ENCODE measurements around the gene KLF15.

The KLF15 gene

GRCh38 chr3:126360714-126361060, 3.5 kb upstream of the KLF15 start:
- no peak for DNase-seq (ENCODE audit: low read depth, low spot score)

GRCh38 chr3:126360046-126360713, 3.0 kb upstream of the KLF15 start:
- DNase-seq (ENCODE audit: low read depth, low spot score) = no peak

GRCh38 chr3:126358816-126359181, 1.6 kb upstream of the KLF15 start:
- DNase-seq (ENCODE audit: low read depth, low spot score) = no peak

GRCh38 chr3:126358038-126358815, 1.0 kb upstream of the KLF15 start:
- no peak for DNase-seq (ENCODE audit: low read depth, low spot score)

DNA sequence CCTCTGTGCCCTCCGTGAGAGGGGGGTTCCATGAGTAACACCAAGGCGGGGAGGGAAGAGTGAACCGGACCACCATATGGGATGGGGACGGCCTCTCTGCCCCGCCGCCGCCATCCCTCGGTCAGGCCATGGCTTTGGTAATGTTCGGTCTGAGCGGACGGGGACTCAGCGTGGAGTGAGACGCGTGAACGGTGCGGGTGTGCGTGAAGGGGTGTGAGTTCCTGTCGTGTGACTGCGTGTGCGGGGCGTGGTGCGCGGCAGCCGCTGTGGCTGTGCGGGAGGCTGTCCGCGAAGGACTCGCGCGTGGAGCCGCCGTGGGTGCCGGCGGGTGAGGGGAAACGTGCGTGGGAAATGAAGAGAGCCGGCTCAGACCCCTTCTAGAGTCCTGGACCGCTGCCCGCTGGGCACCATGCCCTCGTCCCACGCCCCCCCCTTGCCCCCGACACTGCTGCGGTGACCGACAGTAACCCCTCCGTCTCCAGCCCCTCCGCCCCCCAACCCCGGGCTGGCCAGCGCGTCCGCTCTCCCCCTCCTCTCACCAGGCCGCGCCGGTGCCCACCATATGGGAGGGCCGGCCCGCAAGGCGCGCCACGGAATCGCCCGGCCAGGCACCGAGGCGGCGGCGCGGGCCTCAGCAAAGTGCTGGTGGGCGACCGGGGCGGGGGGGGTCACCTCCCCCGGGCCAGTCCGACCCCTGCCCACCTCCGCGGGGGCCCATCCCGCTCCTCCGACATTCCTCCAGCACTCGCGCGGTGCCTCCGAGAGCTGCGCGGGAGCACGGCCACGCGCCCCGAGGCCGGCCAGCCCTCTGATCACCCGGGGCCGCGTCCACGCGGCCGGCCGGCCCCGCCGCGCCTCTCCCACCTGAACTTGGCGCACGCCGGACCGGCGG, 589 bp downstream of the KLF15 start:
- no peak for DNase-seq (ENCODE audit: low read depth, low spot score)

DNA sequence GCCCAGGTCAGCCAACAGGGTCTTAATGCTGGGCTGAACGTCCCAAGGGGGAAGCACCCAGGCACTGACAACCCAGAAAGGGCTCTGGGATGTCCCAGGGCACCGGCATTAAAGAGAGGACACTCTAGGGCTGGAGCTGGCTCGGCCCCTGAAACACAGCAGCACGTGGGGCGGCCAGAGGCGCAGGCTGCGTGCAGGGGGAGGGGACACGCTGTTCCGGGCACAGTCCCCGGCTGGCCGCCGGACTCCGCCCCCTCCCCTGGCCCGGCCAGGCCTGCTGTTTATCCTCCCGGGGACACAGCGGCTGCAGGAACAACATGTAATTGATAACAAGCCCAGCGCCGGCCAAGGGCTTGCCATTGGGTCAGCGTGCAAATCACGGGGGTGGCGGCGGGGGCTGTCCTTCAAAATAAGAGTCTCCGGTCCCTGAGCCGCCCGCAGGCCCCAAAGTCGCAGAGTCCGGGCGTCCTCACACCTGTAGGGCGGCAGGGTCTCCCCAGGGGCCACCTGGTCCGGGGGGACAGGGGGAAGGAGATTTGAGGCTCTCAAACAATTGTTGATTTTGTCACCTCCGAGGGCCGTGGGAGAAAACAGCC, 1.3 kb downstream of the KLF15 start:
- DNase-seq (ENCODE audit: low read depth, low spot score) = peak; percentile 72

- DNase-seq (ENCODE audit: low read depth, low spot score) = no peak
Observed at GRCh38 chr3:126355251-126355650, 2.0 kb downstream of the KLF15 start.

- DNase-seq (ENCODE audit: low read depth, low spot score) = no peak
Observed at GRCh38 chr3:126354776-126355175, 2.4 kb downstream of the KLF15 start.

DNA sequence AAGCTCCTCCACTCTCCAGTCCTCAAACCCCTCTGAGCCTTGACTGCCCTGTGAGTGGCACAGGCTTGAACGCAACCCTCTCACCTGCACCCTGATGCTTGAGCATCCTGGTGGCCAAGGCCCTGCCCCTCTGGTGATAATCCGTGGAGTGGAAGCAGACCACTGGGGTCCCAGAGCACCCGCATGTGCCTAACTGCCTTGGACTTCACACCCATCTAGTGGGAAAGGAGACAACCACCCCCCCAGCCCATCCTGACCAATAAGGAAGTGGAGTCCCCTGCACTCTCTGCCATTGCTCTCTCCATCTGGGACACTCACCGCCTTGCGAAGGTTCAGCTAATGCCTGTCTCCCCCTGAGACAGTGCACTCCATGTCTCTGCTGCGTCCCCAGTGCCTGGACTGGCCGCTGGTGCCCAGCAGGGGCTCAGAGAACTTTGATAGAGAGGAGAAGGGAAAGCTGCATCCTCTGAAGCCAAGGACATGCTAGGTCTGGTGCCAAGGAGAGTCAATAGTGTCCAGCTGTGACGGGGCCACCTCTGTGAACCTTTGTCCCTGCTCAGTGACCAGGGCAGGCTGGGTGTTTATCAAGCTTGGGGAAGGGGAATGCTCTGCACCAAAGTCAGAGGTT, 3.4 kb downstream of the KLF15 start:
- no peak for DNase-seq (ENCODE audit: low read depth, low spot score)

GRCh38 chr3:126352476-126353454, 4.4 kb downstream of the KLF15 start:
- no peak for DNase-seq (ENCODE audit: low read depth, low spot score)

DNA sequence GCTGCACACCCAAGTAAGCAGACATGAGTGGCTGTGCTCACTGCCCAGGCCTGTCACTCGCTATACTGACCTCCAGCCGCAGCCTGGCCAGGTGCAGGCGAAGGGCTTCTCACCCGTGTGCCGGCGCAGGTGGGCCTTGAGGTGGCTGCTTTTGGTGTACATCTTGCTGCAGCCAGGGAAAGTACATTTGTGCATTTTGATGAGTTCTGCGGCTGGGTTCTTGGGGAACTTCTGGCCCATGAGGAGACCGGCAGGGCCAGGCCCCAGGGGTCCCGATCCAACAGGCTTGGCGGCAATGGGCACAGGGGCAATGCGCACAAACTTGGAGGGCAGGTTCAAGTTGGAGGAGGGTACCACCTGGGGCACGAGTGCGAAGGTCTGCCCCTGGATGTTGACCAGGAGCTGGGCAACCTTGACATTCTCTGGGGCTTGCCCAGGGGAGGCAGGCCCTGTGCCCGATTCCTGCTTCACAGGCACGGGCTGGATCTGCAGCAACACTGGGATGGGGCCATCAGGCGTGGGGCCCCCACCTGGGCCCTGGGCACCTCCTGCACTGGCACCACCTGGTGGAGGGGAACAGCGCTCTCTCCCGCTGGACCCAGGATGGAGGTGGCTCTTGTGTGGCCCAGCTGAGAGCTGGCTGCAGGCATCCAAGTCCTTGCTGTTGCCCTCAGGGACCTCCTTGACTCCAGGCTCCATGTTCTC, 5.3 kb downstream of the KLF15 start:
- no peak for DNase-seq (ENCODE audit: low read depth, low spot score)

DNA sequence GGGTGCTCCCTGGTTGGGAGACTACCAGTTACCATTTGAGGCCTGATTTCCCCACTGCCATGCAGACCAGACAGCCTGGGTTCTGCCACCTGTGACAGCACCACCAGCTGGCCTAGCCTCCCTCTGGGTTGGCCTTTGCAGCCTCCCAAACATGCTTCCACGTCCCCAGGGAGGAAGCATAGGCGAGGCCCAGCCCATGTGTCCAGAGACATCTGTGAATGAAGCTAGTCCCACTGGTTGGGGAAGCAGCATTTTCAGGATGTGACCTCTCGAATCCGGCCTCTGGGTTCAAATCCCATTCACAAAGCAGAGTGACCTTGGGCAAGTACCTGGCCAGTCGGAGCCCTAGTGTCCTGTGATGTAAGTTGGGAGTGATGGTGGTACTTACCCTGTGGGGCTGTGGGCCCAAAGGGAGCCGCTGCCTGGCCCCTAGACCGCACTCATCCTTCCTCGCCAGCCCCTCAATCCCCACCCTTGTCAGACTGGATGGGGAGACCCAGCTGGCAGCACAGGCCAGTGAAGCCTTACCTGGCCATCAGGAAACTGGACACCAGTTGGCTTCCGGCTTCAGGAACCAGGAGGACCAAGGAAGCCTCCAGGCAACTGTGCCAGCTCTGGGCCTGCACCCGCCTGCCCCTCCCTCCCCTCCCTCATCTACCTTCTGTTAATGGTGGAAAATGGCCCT, 6.0 kb downstream of the KLF15 start:
- DNase-seq (ENCODE audit: low read depth, low spot score) = no peak

DNA sequence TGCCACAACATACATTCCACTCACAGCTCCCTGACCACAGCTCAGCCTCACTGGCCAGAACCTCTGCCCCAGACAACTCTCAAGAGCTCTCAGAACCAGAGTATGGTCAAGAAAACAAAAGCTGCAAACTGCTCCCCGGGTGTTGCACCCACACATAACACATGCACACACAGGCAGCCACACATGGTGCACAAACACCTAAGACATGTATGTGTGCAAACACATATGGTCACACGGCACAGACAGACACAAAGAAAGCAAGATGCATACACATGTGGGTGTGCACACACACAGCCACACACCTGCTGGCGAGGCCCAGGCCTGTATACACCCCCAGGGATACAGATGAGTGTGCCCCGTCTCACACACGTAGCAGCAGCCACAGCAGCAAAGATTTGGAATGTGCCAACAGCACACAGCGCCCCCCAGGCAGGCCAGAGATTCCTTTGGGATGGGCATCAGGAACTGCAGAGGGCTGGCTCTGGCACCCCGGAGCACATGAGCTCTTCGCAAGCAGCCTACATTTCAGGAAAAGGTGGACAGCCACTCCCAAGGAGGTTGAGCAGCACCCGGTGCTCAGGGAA, 6.6 kb downstream of the KLF15 start:
- DNase-seq (ENCODE audit: low read depth, low spot score) = no peak

DNA sequence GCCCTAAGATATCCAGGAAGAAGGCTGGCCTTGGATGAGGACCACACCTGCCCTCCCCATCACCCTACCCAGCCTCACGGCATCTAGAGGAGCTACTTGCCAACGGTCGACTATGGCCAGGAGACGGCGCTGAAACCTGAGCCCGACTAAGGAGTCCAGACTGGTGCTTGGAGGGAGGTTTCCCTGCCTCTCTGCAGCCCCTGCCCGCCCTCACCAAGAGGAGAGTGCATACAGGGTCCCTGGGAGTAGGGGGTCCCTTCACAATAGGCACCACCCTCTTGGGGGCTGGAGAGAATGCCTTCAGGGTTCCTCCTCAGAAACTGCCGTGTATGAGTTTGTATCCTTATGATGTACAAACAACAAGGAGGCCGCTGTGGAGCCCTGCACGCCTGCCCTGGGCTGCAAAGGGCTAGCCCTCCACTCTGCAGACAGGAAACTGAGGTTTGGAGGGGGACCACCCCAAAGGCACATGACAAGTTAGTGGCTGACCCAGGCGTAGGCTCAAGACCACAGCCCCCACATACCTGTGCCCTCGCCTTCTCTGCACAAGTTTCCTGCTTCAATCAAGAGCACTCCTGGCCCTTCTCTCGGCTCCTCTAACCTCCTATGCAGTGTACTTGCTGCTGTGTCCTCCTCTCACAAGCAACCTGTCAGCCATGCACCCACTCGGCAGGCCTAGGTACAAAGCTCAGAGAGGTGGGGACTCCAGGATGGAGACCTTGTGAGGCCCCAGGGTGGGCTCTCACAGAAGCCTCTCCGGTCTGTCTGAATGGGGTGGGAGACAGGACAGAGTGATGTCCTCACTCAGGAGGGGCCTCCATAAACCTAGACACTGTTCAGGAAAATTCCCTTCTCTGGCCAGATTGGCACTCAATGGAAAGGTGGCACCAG, 7.4 kb downstream of the KLF15 start:
- DNase-seq (ENCODE audit: low read depth, low spot score) = no peak

DNA sequence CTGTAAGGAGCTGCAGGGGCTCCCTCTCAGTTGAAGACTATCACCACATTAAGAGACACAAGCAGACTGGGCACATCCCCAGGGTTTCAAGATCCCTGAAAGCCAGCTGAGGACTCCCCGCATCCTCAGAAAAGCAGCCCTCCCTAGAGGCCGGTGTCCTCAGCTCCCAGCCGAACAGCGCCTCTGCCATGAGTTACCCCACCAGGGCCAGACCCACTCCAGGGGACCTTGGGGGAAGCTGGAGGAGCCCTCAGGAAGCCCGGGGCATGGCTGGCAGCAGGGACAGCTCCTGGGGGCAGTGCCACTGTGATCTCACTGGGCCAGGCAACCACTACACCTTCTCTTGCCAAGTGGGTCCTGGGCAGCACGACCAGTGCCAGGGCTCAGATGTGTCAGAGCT, 8.1 kb downstream of the KLF15 start:
- DNase-seq (ENCODE audit: low read depth, low spot score) = no peak

DNA sequence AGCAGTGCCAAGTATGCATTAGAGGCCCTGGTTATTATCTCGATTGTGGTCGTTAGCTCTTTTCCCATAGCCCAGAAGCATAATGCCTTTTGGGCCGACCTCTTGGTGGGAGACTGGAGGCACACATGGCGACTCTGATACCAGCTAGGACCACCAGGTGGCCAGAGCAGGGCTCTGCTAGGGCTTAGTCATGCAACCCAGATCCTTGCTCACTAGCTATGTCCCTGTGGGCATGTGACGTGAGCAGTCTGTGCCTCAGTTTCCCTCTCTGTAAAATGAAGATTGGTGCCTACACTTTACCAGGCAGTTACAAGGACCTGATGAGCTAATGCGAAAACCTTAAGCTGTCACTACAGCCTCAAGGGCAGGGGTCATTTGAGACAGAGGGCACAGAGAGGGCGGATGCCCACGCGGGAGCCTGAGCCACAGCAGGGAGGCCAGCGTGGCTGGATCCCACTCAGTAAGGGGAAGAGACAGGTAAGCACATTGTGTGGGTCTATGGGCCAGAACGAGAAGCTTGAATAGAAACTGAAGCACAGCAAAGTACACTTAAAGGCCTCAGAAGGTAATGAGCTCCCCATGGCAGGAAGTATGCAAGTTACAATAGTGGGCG, 8.8 kb downstream of the KLF15 start:
- DNase-seq (ENCODE audit: low read depth, low spot score) = no peak

DNA sequence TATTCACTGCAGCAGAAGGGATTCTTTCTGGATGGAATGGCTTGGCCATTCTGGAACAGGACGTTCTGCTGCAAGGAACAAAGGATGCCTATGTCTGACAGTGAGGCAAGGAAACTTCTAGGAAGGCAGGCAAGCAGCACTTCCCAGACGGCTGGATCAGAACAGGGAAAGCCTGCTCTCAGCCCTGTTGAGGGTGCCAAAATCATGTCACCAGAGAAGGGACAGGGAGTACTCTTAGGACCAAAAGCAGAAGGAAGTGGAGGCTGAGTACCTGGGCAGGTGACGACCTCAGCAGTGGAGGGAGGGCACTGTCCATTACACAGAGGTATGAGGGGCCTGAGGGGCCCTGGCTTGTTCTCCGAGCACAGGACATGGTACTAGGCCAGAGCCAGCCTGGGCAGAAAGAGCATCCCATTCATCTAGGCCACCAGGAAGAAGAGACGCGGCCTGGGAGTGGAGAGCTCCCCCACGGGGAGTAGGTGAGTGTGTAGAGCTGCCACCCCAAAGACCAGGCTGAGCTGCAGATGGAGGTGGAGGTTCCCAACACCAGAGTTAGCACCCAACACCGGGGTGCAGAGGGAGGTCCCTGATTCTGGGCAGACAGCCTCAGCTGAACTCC, 9.6 kb downstream of the KLF15 start:
- DNase-seq (ENCODE audit: low read depth, low spot score) = no peak
